GM12891 (cell line): ENCODE measurements around the gene KRT80.

ENCODE experiments used
- POLR2A ChIP-seq: IDR thresholded peaks from 2 replicates; pipeline ENCODE4 v1.6.1; 2011; ENCODE audit warnings: low read depth, low read length, control low read depth
- POLR2AphosphoS5 ChIP-seq: IDR thresholded peaks from 2 replicates; pipeline ENCODE4 v1.6.1; 2011; ENCODE audit warnings: low read depth, low read length, control low read depth
- TAF1 ChIP-seq: IDR thresholded peaks from 2 replicates; pipeline ENCODE4 v1.6.1; 2011; ENCODE audit warnings: low read depth, low read length, control low read depth

DNA sequence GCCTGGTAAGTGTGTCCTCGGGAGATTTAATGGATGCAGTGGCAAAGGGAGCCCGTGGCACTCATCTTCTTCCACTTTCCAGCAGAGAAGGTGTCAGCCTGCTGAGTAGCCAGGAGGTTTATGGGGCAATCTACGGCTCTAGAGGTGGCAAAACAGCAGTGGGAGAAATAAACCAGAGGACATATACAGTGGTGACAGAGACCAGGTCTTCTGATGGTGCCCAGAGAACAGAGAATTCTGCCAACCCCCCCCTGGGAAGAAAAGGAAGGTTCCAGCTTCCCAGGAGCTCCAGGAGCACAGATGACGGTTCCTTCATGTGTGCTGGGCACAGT, 69.3 kb downstream of the KRT80 start:
- TF ChIP-seq TAF1 (no peak), POLR2A (no peak), POLR2AphosphoS5 (no peak)
